ENCODE results near the gene IGDCC3.

- TF ChIP-seq CTCF (IDR thresholded peaks at IDR 0.05): no peak
- TF ChIP-seq POLR2A (IDR thresholded peaks at IDR 0.05): no peak
- TF ChIP-seq EP300 (IDR thresholded peaks at IDR 0.05): no peak
- TF ChIP-seq POLR2AphosphoS5 (IDR thresholded peaks at IDR 0.05): no peak
Observed at GRCh38 chr15:65362491-65362890, 15.3 kb downstream of the IGDCC3 start.

Measured in suprapubic skin (tissue), 4 donors.